Measurements from ENCODE around the gene LMX1A.

DNA sequence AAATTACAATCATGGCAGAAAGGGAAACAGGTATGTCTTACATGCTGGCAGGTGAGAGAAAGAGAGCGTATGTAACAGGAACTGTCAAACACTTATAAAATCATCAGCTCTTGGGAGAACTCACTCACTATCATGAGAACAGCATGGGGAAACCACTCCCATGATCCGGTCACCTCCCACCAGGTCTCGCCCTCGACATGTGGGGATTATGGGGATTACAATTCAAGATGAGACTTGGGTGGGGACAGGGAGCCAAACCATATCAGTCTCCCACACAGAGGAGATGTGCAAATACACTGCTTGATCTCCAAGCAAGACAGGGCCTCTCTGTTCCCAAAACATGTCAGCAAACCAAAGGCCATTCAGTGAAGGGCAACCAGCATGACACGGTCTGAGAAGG is 27.4 kb downstream of the LMX1A start:
- TF ChIP-seq CTCF (IDR thresholded peaks at IDR 0.05; ENCODE audit: low read depth, low read length): no peak
- TF ChIP-seq POLR2A (IDR thresholded peaks at IDR 0.05; ENCODE audit: extremely low read depth, insufficient read length): no peak

All from NB4 (cell line).